H1 (cell line): ENCODE results near the gene SCYGR4. TPM values are rescaled to one million over a fixed set of nuclear protein-coding genes. Genes with fewer than 3 reads are reported as not detected.

ENCODE experiments used
- CTCF ChIA-PET: fragments of 300-600 bp; sonication (Branson Sonifier 250); formaldehyde crosslinking; loops from one replicate; lab custom pipeline; 2021; ENCODE audit not compliant: partially characterized antibody; lab: Charles Lee
- POLR2A ChIA-PET: fragments of 300-600 bp; sonication (Branson Sonifier 250); formaldehyde crosslinking; loops from one replicate; lab custom pipeline; 2021; ENCODE audit warnings: inconsistent platforms; ENCODE audit not compliant: partially characterized antibody; lab: Charles Lee
- DNase-seq, 2 experiments: peaks; one replicate each; pipeline versions ENCODE4 v3.0.0 to v3.0.0-alpha.2; 2010 to 2022; ENCODE audit warnings: low spot score in 2 of 2, low read depth in 1 of 2, mixed read lengths in 1 of 2
- FAIRE-seq: peaks from 2 replicates; lab custom pipeline; 2011; peaks lifted over from hg19 to GRCh38; lab: Jason Lieb, UNC
- H2AFZ ChIP-seq: 2 replicates; pipeline ENCODE4 v1.8.1; 2012; ENCODE audit warnings: low read length, inconsistent platforms
- H2AK5ac ChIP-seq: 2 replicates; pipeline ENCODE4 v1.6.1; 2013; ENCODE audit warnings: low read depth, low read length
- H2BK120ac ChIP-seq: replicated peaks from 2 replicates; pipeline ENCODE3; 2013; ENCODE audit warnings: low read depth, low read length, inconsistent platforms
- H2BK12ac ChIP-seq: 2 replicates; pipeline ENCODE4 v1.6.1; 2013; ENCODE audit warnings: low read depth, low read length
- H2BK15ac ChIP-seq: 2 replicates; pipeline ENCODE4 v1.6.1; 2013; ENCODE audit warnings: low read length
- H2BK20ac ChIP-seq: 2 replicates; pipeline ENCODE4 v1.6.1; 2013; ENCODE audit warnings: low read length
- H2BK5ac ChIP-seq: 2 replicates; pipeline ENCODE4 v1.6.1; 2013; ENCODE audit warnings: low read depth, low read length
- H3K14ac ChIP-seq: 2 replicates; pipeline ENCODE4 v1.6.1; 2013; ENCODE audit warnings: inconsistent platforms; ENCODE audit not compliant: insufficient read length
- H3K18ac ChIP-seq: 2 replicates; pipeline ENCODE4 v1.6.1; 2013; ENCODE audit warnings: low read length; ENCODE audit errors: extremely low read depth
- H3K23ac ChIP-seq: 2 replicates; pipeline ENCODE4 v1.6.1; 2013; ENCODE audit warnings: inconsistent platforms; ENCODE audit not compliant: insufficient read length
- H3K23me2 ChIP-seq: 2 replicates; pipeline ENCODE4 v1.6.1; 2013; ENCODE audit warnings: low read depth, low read length
- H3K27ac ChIP-seq: 2 replicates; pipeline ENCODE4 v1.6.1; 2011; ENCODE audit warnings: low read depth, low read length, inconsistent platforms
- H3K27me3 ChIP-seq, 4 experiments: replicated peaks in 1 of 4; 1 replicate in 1 of 4; 2 replicates in 3 of 4; pipeline versions ENCODE4 v1.6.1 to v1.8.1; 2011 to 2013; ENCODE audit warnings: low read length in 3 of 4, mild to moderate bottlenecking in 3 of 4, inconsistent platforms in 2 of 4, mixed read lengths in 2 of 4, moderate library complexity in 1 of 4; ENCODE audit not compliant: control insufficient read depth in 3 of 4, insufficient read depth in 3 of 4; ENCODE audit errors: extremely low read depth in 1 of 4
- H3K36me3 ChIP-seq, 4 experiments: 2 replicates each; pipeline versions ENCODE4 v1.6.1 to v1.8.1; 2011 to 2013; ENCODE audit warnings: mild to moderate bottlenecking in 4 of 4, low read length in 3 of 4, moderate library complexity in 2 of 4, control low read depth in 1 of 4, inconsistent platforms in 1 of 4; ENCODE audit not compliant: insufficient read depth in 4 of 4, control insufficient read depth in 2 of 4
- H3K4ac ChIP-seq: replicated peaks from 2 replicates; pipeline ENCODE3; 2013; ENCODE audit warnings: low read length, low read depth, mixed read lengths, inconsistent platforms; ENCODE audit not compliant: insufficient read length
- H3K4me1 ChIP-seq, 4 experiments: replicated peaks in 1 of 4; 1 replicate in 1 of 4; 2 replicates in 3 of 4; pipeline versions ENCODE4 v1.6.1 to v1.8.1; 2011 to 2013; ENCODE audit warnings: low read length in 3 of 4, inconsistent platforms in 2 of 4, mixed read lengths in 1 of 4; ENCODE audit not compliant: insufficient read depth in 4 of 4, control insufficient read depth in 3 of 4
- H3K4me2 ChIP-seq, 2 experiments: 2 replicates each; pipeline versions ENCODE4 v1.6.1 to v1.8.1; 2011 to 2013; ENCODE audit warnings: low read depth in 2 of 2, low read length in 2 of 2, control low read depth in 1 of 2, inconsistent platforms in 1 of 2, mild to moderate bottlenecking in 1 of 2; ENCODE audit not compliant: insufficient read depth in 1 of 2
- H3K4me3 ChIP-seq, 4 experiments: fragments of 200-600, 300-600 bp in 1 of 4; sonication (generic), shearing (Covaris generic), sonication (Bioruptor Twin) in 1 of 4; 2 replicates each; pipeline versions ENCODE4 v1.5.1 to v1.8.1; 2011 to 2016; ENCODE audit warnings: low read length in 4 of 4, low read depth in 3 of 4, control low read depth in 2 of 4, inconsistent platforms in 2 of 4, mild to moderate bottlenecking in 2 of 4, mixed read lengths in 1 of 4, moderate library complexity in 1 of 4; ENCODE audit not compliant: insufficient read depth in 2 of 4; ENCODE audit errors: extremely low read depth in 1 of 4
- H3K56ac ChIP-seq: replicated peaks from 2 replicates; pipeline ENCODE3; 2013; ENCODE audit warnings: low read depth, mild to moderate bottlenecking, mixed read lengths, low read length, inconsistent platforms; ENCODE audit not compliant: insufficient read length
- H3K79me1 ChIP-seq: 2 replicates; pipeline ENCODE4 v1.6.1; 2013; ENCODE audit warnings: low read depth, low read length, control low read depth
- H3K79me2 ChIP-seq, 2 experiments: 2 replicates each; pipeline versions ENCODE4 v1.6.1 to v1.8.1; 2012 to 2013; ENCODE audit warnings: low read length in 2 of 2, mild to moderate bottlenecking in 2 of 2, inconsistent platforms in 1 of 2; ENCODE audit not compliant: insufficient read depth in 2 of 2, control insufficient read depth in 1 of 2
- H3K9ac ChIP-seq, 4 experiments: replicated peaks in 1 of 4; 1 replicate in 1 of 4; 2 replicates in 3 of 4; pipeline versions ENCODE4 v1.6.1 to v1.8.1; 2011 to 2013; ENCODE audit warnings: low read depth in 3 of 4, low read length in 3 of 4, control low read depth in 2 of 4, mild to moderate bottlenecking in 2 of 4, moderate library complexity in 2 of 4, inconsistent platforms in 1 of 4; ENCODE audit errors: extremely low read depth in 1 of 4
- H3K9me3 ChIP-seq, 2 experiments: 2 replicates each; pipeline versions ENCODE4 v1.6.1 to v1.8.1; 2012 to 2013; ENCODE audit warnings: mild to moderate bottlenecking in 2 of 2, moderate library complexity in 2 of 2, control low read depth in 1 of 2, inconsistent platforms in 1 of 2, low read depth in 1 of 2, low read length in 1 of 2, mixed read lengths in 1 of 2; ENCODE audit not compliant: insufficient read depth in 2 of 2
- H4K20me1 ChIP-seq, 2 experiments: replicated peaks in 1 of 2; 2 replicates each; pipeline versions ENCODE3 to v1.8.1; 2011 to 2013; ENCODE audit warnings: inconsistent platforms in 2 of 2, low read length in 2 of 2, mild to moderate bottlenecking in 1 of 2; ENCODE audit not compliant: insufficient read depth in 2 of 2, control insufficient read depth in 1 of 2
- H4K5ac ChIP-seq: 2 replicates; pipeline ENCODE4 v1.6.1; 2013; ENCODE audit warnings: low read length, low read depth, mixed read lengths, inconsistent platforms; ENCODE audit not compliant: insufficient read length
- H4K8ac ChIP-seq: 2 replicates; pipeline ENCODE4 v1.8.0; 2013; ENCODE audit warnings: mild to moderate bottlenecking, moderate library complexity, low read length, inconsistent platforms; ENCODE audit not compliant: insufficient read depth; ENCODE audit errors: extremely low read depth
- H4K91ac ChIP-seq: replicated peaks from 2 replicates; pipeline ENCODE3; 2013; ENCODE audit warnings: low read length, mixed read lengths, inconsistent platforms; ENCODE audit not compliant: insufficient read length
- CBX5 ChIP-seq: fragments of 300-800, 300-1000 bp; sonication (generic); IDR thresholded peaks from 2 replicates; pipeline ENCODE4 v1.7.1; 2016; ENCODE audit warnings: antibody characterized with exemption, low read length, low read depth
- FOSL1 ChIP-seq: IDR thresholded peaks from 2 replicates; pipeline ENCODE4 v1.6.1; 2011; ENCODE audit warnings: mild to moderate bottlenecking, low read depth, low read length, moderate library complexity; ENCODE audit not compliant: insufficient read depth
- GABPA ChIP-seq: IDR thresholded peaks from 2 replicates; pipeline ENCODE4 v1.6.1; 2011; ENCODE audit warnings: mild to moderate bottlenecking, low read length, moderate library complexity, borderline replicate concordance; ENCODE audit not compliant: insufficient read depth
- KDM1A ChIP-seq: fragments of 200-600, 300-600 bp; sonication (generic); IDR thresholded peaks from 2 replicates; pipeline ENCODE4 v1.7.1; 2016; ENCODE audit warnings: mild to moderate bottlenecking, low read length, borderline replicate concordance
- POU5F1 ChIP-seq: IDR thresholded peaks from 2 replicates; pipeline ENCODE4 v1.6.1; 2011; ENCODE audit warnings: low read depth, mild to moderate bottlenecking, low read length, moderate library complexity
- RAD21 ChIP-seq, 2 experiments: IDR thresholded peaks in 1 of 2; conservative IDR thresholded peaks in 1 of 2; 2 replicates each; pipeline ENCODE4 v1.6.1; 2011; ENCODE audit warnings: low read depth in 2 of 2, low read length in 2 of 2, improper control_type of control experiment in 1 of 2, inconsistent platforms in 1 of 2, mild to moderate bottlenecking in 1 of 2, moderate library complexity in 1 of 2
- RFX5 ChIP-seq: IDR thresholded peaks from 2 replicates; pipeline ENCODE4 v1.6.1; 2011; ENCODE audit warnings: low read depth, low read length, improper control_type of control experiment, borderline replicate concordance
- RNF2 ChIP-seq: fragments of 200-900, 300-1000 bp; sonication (generic); IDR thresholded peaks from 2 replicates; pipeline ENCODE4 v1.7.1; 2016; ENCODE audit warnings: borderline replicate concordance, low read depth, mild to moderate bottlenecking, antibody characterized with exemption, low read length; ENCODE audit not compliant: poor library complexity, severe bottlenecking; ENCODE audit errors: missing control alignments
- SIRT6 ChIP-seq: IDR thresholded peaks from one replicate; pipeline ENCODE4 v1.7.1; 2012; ENCODE audit warnings: low read length, inconsistent platforms
- SP1 ChIP-seq: IDR thresholded peaks from 2 replicates; pipeline ENCODE4 v1.6.1; 2011; ENCODE audit warnings: low read depth, low read length
- polyA plus RNA-seq, 7 experiments: library from polyadenylated mRNA; depleted of rRNA in 3 of 7; stranded (reverse) in 5 of 7; unstranded in 2 of 7; fragments of >200 nt in 5 of 7; fragments of 200-250 nt in 2 of 7; gene quantifications; 1 replicate in 5 of 7; 2 replicates in 1 of 7; 4 replicates in 1 of 7; pipeline versions ENCODE4 v1.2.1 to v1.2.3, GENCODE V29; 2011 to 2013; ENCODE audit warnings: missing spikeins in 2 of 7, mixed read lengths in 2 of 7
- total RNA-seq: library from RNA; stranded (reverse); fragmentation: NEBNext Ultra II Directional; extraction: Animal tissue kit (Norgen Biotek cat#: 25700); gene quantifications from 2 replicates; pipeline ENCODE4 v1.2.1, GENCODE V29; 2021
- TF ChIP-seq, protein P1 (sequence below): IDR thresholded peaks from 2 replicates; pipeline ENCODE4 v1.6.1; 2012; ENCODE audit warnings: inconsistent platforms

Gene SCYGR4
- total and polyA plus RNA-seq, 2 of the 8 experiments (the other 6 are each of a cell fraction or from before 2014, with no cell fraction given) = not detected

DNA sequence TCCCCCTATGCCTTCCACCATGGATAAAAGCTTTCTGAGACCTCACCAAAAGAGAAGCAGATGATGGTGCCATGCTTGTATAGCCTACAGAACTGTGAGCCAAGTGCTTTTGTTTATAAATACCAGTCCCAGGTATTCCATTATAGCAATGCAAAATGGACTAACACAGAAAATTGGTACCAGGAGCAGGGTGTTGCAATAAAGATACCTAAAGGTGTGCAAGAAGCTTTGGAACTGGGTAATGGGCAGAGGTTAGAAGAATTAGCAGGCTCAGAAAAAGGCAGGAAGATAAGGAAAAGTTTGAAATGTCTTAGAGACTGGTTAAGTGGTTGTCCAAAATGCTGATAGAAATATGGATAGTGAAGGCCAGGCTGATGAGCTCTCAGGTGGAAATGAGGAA lies 34.9 kb upstream of the SCYGR4 start:
- no peak overlapping the region for H4K91ac ChIP-seq
- H2BK12ac ChIP-seq = no peak overlapping the region
- H2BK120ac ChIP-seq = no peak overlapping the region
- POLR2A ChIA-PET = no interaction called here
- H3K23ac ChIP-seq = no peak overlapping the region
- no peaks in the 10 kb centered on the region for H3K4me1 ChIP-seq
- no peaks in the 10 kb centered on the region for H3K27me3 ChIP-seq
- no peak overlapping the region for H3K4ac ChIP-seq
- no peak overlapping the region for H3K56ac ChIP-seq
- no peaks in the 10 kb centered on the region for H3K36me3 ChIP-seq
- no peak overlapping the region for H3K4me2 ChIP-seq
- H4K8ac ChIP-seq = no peak overlapping the region
- TF ChIP-seq, protein P1, sequence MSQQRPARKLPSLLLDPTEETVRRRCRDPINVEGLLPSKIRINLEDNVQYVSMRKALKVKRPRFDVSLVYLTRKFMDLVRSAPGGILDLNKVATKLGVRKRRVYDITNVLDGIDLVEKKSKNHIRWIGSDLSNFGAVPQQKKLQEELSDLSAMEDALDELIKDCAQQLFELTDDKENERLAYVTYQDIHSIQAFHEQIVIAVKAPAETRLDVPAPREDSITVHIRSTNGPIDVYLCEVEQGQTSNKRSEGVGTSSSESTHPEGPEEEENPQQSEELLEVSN = no peak
- TF ChIP-seq SIRT6 (no peak), CBX5 (no peak), POU5F1 (no peak), GABPA (no peak), KDM1A (no peak), FOSL1 (no peak), RAD21 (IDR thresholded peaks at IDR 0.05 in 1 of 2, conservative IDR thresholded peaks at IDR 0.05 in 1 of 2; ENCODE audit: low read depth in 2 of 2, low read length in 2 of 2) (no peak), SP1 (no peak), RFX5 (no peak), RNF2 (no peak)
- no peaks in the 10 kb centered on the region for H4K20me1 ChIP-seq
- no peak overlapping the region for H3K18ac ChIP-seq
- H3K14ac ChIP-seq = no peak overlapping the region
- no peaks in the 10 kb centered on the region for H3K79me2 ChIP-seq
- no peak overlapping the region for H3K27ac ChIP-seq
- H3K4me3 ChIP-seq = no peak overlapping the region
- H2BK20ac ChIP-seq = no peak overlapping the region
- FAIRE-seq = no peak
- no peak overlapping the region for H2BK5ac ChIP-seq
- H3K9me3 ChIP-seq = peaks cover 12 to 17% of the 10 kb centered on the region in 2 experiments
- no peak overlapping the region for H4K5ac ChIP-seq
- H3K9ac ChIP-seq = no peak overlapping the region
- no peak for DNase-seq
- H3K23me2 ChIP-seq = no peaks in the 10 kb centered on the region; the same call in 1 of the 2 replicates
- H3K79me1 ChIP-seq = no peaks in the 10 kb centered on the region
- H2BK15ac ChIP-seq = no peak overlapping the region
- CTCF ChIA-PET = interaction anchor here (1.0 to 1.1 kb wide), 2 partner anchors 13 to 177 kb away, joined by 3 to 4 read pairs; no protein-coding TSS in a partner anchor
- H2AFZ ChIP-seq = no peak overlapping the region
- no peak overlapping the region for H2AK5ac ChIP-seq
